ENCODE results near the gene ZNF780B.

Gene ZNF780B

DNA sequence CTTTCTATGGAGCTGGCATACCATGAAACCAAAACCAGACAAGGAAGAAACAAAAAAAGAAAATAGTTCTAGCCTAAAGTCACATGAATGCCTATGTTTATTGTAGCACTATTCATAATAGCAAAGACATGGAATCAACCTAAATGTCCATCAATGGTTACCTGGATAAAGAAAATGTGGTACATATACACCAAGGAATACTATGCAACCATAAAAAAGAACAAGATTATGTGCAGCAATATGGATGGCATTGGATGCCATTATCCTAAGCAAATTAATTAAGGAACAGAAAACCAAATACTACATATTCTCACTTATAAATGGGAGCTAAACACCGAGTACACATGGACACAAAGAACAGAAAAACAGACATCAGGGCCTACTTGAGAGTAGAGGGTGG, 24.3 kb upstream of the ZNF780B start:
- no peak for TF ChIP-seq TAF1 (IDR thresholded peaks at IDR 0.05; ENCODE audit: low read depth)
- no peak for TF ChIP-seq YY1 (IDR thresholded peaks at IDR 0.05; ENCODE audit: low read depth)
- no peak for TF ChIP-seq TEAD4 (IDR thresholded peaks at IDR 0.05)
- TF ChIP-seq EP300 (IDR thresholded peaks at IDR 0.05; ENCODE audit: borderline replicate concordance): no peak
- TF ChIP-seq, protein P1, sequence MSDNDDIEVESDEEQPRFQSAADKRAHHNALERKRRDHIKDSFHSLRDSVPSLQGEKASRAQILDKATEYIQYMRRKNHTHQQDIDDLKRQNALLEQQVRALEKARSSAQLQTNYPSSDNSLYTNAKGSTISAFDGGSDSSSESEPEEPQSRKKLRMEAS (IDR thresholded peaks at IDR 0.05): no peak
- no peak for TF ChIP-seq RAD21 (IDR thresholded peaks at IDR 0.05; ENCODE audit: low read depth)
- TF ChIP-seq ZBTB7A (IDR thresholded peaks at IDR 0.05; ENCODE audit: low read depth): no peak
- TF ChIP-seq FOXM1 (IDR thresholded peaks at IDR 0.05; ENCODE audit: borderline replicate concordance, low read depth): no peak
- no peak for TF ChIP-seq USF1 (IDR thresholded peaks at IDR 0.05)
- TF ChIP-seq NFIC (IDR thresholded peaks at IDR 0.05): no peak
- no peak for TF ChIP-seq CREB1 (IDR thresholded peaks at IDR 0.05; ENCODE audit: low read depth)
- no peak for TF ChIP-seq CEBPB (IDR thresholded peaks at IDR 0.05)
- TF ChIP-seq, protein P2, sequence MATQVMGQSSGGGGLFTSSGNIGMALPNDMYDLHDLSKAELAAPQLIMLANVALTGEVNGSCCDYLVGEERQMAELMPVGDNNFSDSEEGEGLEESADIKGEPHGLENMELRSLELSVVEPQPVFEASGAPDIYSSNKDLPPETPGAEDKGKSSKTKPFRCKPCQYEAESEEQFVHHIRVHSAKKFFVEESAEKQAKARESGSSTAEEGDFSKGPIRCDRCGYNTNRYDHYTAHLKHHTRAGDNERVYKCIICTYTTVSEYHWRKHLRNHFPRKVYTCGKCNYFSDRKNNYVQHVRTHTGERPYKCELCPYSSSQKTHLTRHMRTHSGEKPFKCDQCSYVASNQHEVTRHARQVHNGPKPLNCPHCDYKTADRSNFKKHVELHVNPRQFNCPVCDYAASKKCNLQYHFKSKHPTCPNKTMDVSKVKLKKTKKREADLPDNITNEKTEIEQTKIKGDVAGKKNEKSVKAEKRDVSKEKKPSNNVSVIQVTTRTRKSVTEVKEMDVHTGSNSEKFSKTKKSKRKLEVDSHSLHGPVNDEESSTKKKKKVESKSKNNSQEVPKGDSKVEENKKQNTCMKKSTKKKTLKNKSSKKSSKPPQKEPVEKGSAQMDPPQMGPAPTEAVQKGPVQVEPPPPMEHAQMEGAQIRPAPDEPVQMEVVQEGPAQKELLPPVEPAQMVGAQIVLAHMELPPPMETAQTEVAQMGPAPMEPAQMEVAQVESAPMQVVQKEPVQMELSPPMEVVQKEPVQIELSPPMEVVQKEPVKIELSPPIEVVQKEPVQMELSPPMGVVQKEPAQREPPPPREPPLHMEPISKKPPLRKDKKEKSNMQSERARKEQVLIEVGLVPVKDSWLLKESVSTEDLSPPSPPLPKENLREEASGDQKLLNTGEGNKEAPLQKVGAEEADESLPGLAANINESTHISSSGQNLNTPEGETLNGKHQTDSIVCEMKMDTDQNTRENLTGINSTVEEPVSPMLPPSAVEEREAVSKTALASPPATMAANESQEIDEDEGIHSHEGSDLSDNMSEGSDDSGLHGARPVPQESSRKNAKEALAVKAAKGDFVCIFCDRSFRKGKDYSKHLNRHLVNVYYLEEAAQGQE (IDR thresholded peaks at IDR 0.05; ENCODE audit: low read depth): no peak
- no peak for TF ChIP-seq EGR1 (IDR thresholded peaks at IDR 0.05)
- TF ChIP-seq TCF12 (IDR thresholded peaks at IDR 0.05; ENCODE audit: low read depth): no peak

DNA sequence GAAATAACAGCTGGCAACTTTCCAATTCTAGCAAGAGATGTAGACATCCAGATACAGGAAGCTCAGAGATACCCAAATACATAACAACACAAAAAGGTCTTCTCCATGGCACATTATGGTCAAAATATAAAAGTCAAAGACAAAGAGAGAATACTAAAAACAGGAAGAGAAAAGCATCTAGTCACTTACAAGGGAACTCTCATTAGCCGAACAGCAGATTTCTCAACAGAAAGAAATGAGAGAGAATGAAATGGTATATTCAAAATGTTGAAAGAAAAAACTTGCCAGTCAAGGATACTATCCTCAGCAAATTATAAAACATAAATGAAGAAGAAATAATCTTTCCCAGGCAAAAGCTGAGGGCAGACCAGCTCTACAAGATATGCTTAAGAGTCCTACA, 22.3 kb upstream of the ZNF780B start:
- TF ChIP-seq TEAD4 (IDR thresholded peaks at IDR 0.05): no peak
- TF ChIP-seq, protein P2 (IDR thresholded peaks at IDR 0.05; ENCODE audit: low read depth): no peak
- TF ChIP-seq, protein P1 (IDR thresholded peaks at IDR 0.05): no peak
- no peak for TF ChIP-seq YY1 (IDR thresholded peaks at IDR 0.05; ENCODE audit: low read depth)
- no peak for TF ChIP-seq TCF12 (IDR thresholded peaks at IDR 0.05; ENCODE audit: low read depth)
- TF ChIP-seq RAD21 (IDR thresholded peaks at IDR 0.05; ENCODE audit: low read depth): no peak

- TF ChIP-seq FOXM1 (IDR thresholded peaks at IDR 0.05; ENCODE audit: borderline replicate concordance, low read depth): no peak
- TF ChIP-seq, protein P1 (IDR thresholded peaks at IDR 0.05): no peak
- TF ChIP-seq, protein P2 (IDR thresholded peaks at IDR 0.05; ENCODE audit: low read depth): no peak
- no peak for TF ChIP-seq ZBTB7A (IDR thresholded peaks at IDR 0.05; ENCODE audit: low read depth)
- TF ChIP-seq EGR1 (IDR thresholded peaks at IDR 0.05): no peak
- TF ChIP-seq RAD21 (IDR thresholded peaks at IDR 0.05; ENCODE audit: low read depth): no peak
- no peak for TF ChIP-seq CREB1 (IDR thresholded peaks at IDR 0.05; ENCODE audit: low read depth)
- no peak for TF ChIP-seq TEAD4 (IDR thresholded peaks at IDR 0.05)
- no peak for TF ChIP-seq YY1 (IDR thresholded peaks at IDR 0.05; ENCODE audit: low read depth)
- TF ChIP-seq USF1 (IDR thresholded peaks at IDR 0.05): no peak
- no peak for TF ChIP-seq CEBPB (IDR thresholded peaks at IDR 0.05)
- no peak for TF ChIP-seq TAF1 (IDR thresholded peaks at IDR 0.05; ENCODE audit: low read depth)
- no peak for TF ChIP-seq TCF12 (IDR thresholded peaks at IDR 0.05; ENCODE audit: low read depth)
- TF ChIP-seq EP300 (IDR thresholded peaks at IDR 0.05; ENCODE audit: borderline replicate concordance): no peak
- TF ChIP-seq NFIC (IDR thresholded peaks at IDR 0.05): no peak
These were observed 14.0 kb upstream of the ZNF780B start for GRCh38 chr19:40070058-40070457.

DNA sequence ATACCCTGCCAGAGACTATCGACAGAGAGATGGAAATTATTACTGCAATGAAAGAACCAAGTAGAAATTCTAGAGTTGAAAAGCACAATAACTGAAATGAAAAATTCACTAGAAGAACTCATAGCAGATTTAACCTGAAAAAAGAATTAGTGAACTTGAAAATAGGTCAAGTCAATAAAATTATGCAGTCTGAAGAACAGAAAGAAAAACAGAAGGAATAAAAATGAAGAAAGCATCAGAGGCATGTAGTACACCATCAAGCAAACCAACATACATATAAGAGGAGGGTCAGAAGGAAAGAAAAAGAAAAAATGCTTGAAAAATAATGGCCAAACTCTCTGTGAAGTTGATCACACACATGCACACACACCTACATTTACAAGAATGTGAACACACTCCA, 3.6 kb upstream of the ZNF780B start:
- TF ChIP-seq NFIC (IDR thresholded peaks at IDR 0.05) (no peak), TEAD4 (IDR thresholded peaks at IDR 0.05) (no peak), EP300 (IDR thresholded peaks at IDR 0.05; ENCODE audit: borderline replicate concordance) (no peak), ZBTB7A (IDR thresholded peaks at IDR 0.05; ENCODE audit: low read depth) (no peak), RAD21 (IDR thresholded peaks at IDR 0.05; ENCODE audit: low read depth) (no peak), CEBPB (IDR thresholded peaks at IDR 0.05) (no peak), TAF1 (IDR thresholded peaks at IDR 0.05; ENCODE audit: low read depth) (no peak), EGR1 (IDR thresholded peaks at IDR 0.05) (no peak), CREB1 (IDR thresholded peaks at IDR 0.05; ENCODE audit: low read depth) (no peak), FOXM1 (IDR thresholded peaks at IDR 0.05; ENCODE audit: borderline replicate concordance, low read depth) (no peak), YY1 (IDR thresholded peaks at IDR 0.05; ENCODE audit: low read depth) (no peak), USF1 (IDR thresholded peaks at IDR 0.05) (no peak), TCF12 (IDR thresholded peaks at IDR 0.05; ENCODE audit: low read depth) (no peak)
- TF ChIP-seq, protein P1 (IDR thresholded peaks at IDR 0.05): no peak
- TF ChIP-seq, protein P2 (IDR thresholded peaks at IDR 0.05; ENCODE audit: low read depth): no peak
